Amniotic epithelial cell (primary cell): Measurements from ENCODE around the gene CDC123.
"Not testable (repeated sequence)": the region's sequence is repeated elsewhere in the genome, so short reads cannot be mapped to it uniquely, and the experiment has no call there.

Experiments
- DNase-seq: peaks from one replicate; pipeline ENCODE4 v3.0.0-alpha.2; 2010; ENCODE audit warnings: low read depth

Gene CDC123

GRCh38 chr10:12191715-12192114, 4.3 kb upstream of the CDC123 start:
- DNase-seq: peak; percentile 72

- DNase-seq: peak; percentile 86
Measured at GRCh38 chr10:12193193-12193592, 2.8 kb upstream of the CDC123 start.

GRCh38 chr10:12194752-12195271, 1.2 kb upstream of the CDC123 start:
- peak; percentile 42 for DNase-seq

GRCh38 chr10:12195281-12195602, 746 bp upstream of the CDC123 start:
- DNase-seq: peak; percentile 19

GRCh38 chr10:12196531-12197211, 683 bp downstream of the CDC123 start:
- no peak for DNase-seq

- DNase-seq: no peak
Measured at GRCh38 chr10:12198156-12198555, 2.2 kb downstream of the CDC123 start.

- no peak for DNase-seq
Measured at GRCh38 chr10:12200850-12201249, 4.9 kb downstream of the CDC123 start.

- DNase-seq: peak; percentile 44
Measured at GRCh38 chr10:12201543-12201942, 5.6 kb downstream of the CDC123 start.

- DNase-seq: no peak
Measured at GRCh38 chr10:12202226-12202625, 6.2 kb downstream of the CDC123 start.

GRCh38 chr10:12205082-12205481, 9.1 kb downstream of the CDC123 start:
- DNase-seq: no peak

- DNase-seq: no peak
Measured at GRCh38 chr10:12207114-12207513, 11.1 kb downstream of the CDC123 start.

GRCh38 chr10:12208460-12208859, 12.5 kb downstream of the CDC123 start:
- DNase-seq: no peak

- no peak for DNase-seq
Measured at GRCh38 chr10:12212454-12212853, 16.5 kb downstream of the CDC123 start.

- DNase-seq: no peak
Measured at GRCh38 chr10:12213621-12214020, 17.6 kb downstream of the CDC123 start.

GRCh38 chr10:12214093-12214492, 18.1 kb downstream of the CDC123 start:
- DNase-seq: no peak

GRCh38 chr10:12214763-12215218, 18.8 kb downstream of the CDC123 start:
- DNase-seq: peak; percentile 48

GRCh38 chr10:12218991-12219390, 23.0 kb downstream of the CDC123 start:
- no peak for DNase-seq

GRCh38 chr10:12221323-12222298, 25.6 kb downstream of the CDC123 start:
- DNase-seq: peak; percentile 13

GRCh38 chr10:12225444-12225843, 29.5 kb downstream of the CDC123 start:
- DNase-seq: no peak

GRCh38 chr10:12226438-12226837, 30.4 kb downstream of the CDC123 start:
- not testable (repeated sequence) for DNase-seq

GRCh38 chr10:12228851-12229250, 32.9 kb downstream of the CDC123 start:
- no peak for DNase-seq

- not testable (repeated sequence) for DNase-seq
Measured at GRCh38 chr10:12234687-12235086, 38.7 kb downstream of the CDC123 start.

- DNase-seq: no peak
Measured at GRCh38 chr10:12235116-12235694, 39.2 kb downstream of the CDC123 start.
